H9 (cell line): Measurements from ENCODE around the gene TBC1D22A. TPM values are rescaled to one million over a fixed set of nuclear protein-coding genes. Genes with fewer than 3 reads are reported as not detected.

Experiments
- DNase-seq: peaks from one replicate; pipeline ENCODE4 v3.0.0-alpha.2; 2017
- H2AFZ ChIP-seq: one replicate; pipeline ENCODE4 v1.6.1; 2013; ENCODE audit warnings: mild to moderate bottlenecking, low read length, control low read depth, moderate library complexity
- H2AK5ac ChIP-seq: 2 replicates; pipeline ENCODE4 v1.6.1; 2013; ENCODE audit warnings: low read length, control low read depth, mixed read lengths; ENCODE audit not compliant: insufficient read length
- H2BK120ac ChIP-seq: one replicate; pipeline ENCODE4 v1.6.1; 2013; ENCODE audit warnings: low read depth, mild to moderate bottlenecking, low read length, control low read depth, inconsistent platforms; ENCODE audit not compliant: poor library complexity, severe bottlenecking
- H2BK12ac ChIP-seq: 2 replicates; pipeline ENCODE4 v1.6.1; 2013; ENCODE audit warnings: low read length, control low read depth, mixed read lengths, low read depth; ENCODE audit not compliant: insufficient read length
- H2BK15ac ChIP-seq: 2 replicates; pipeline ENCODE4 v1.6.1; 2013; ENCODE audit warnings: low read depth, low read length, control low read depth
- H2BK20ac ChIP-seq: one replicate; pipeline ENCODE4 v1.6.1; 2013; ENCODE audit warnings: low read depth, mild to moderate bottlenecking, low read length, control low read depth, inconsistent platforms; ENCODE audit not compliant: poor library complexity, severe bottlenecking
- H2BK5ac ChIP-seq: 2 replicates; pipeline ENCODE4 v1.6.1; 2013; ENCODE audit warnings: low read length, control low read depth, mixed read lengths; ENCODE audit not compliant: insufficient read length
- H3K14ac ChIP-seq: 2 replicates; pipeline ENCODE4 v1.6.1; 2013; ENCODE audit warnings: low read length, control low read depth; ENCODE audit not compliant: insufficient read depth
- H3K18ac ChIP-seq: 2 replicates; pipeline ENCODE4 v1.6.1; 2013; ENCODE audit warnings: low read depth, mild to moderate bottlenecking, mixed read lengths, low read length, control low read depth; ENCODE audit not compliant: insufficient read length
- H3K23ac ChIP-seq: 2 replicates; pipeline ENCODE4 v1.6.1; 2013; ENCODE audit warnings: low read length, control low read depth, mixed read lengths, low read depth; ENCODE audit not compliant: insufficient read length
- H3K23me2 ChIP-seq: 2 replicates; pipeline ENCODE4 v1.6.1; 2013; ENCODE audit warnings: low read depth, mild to moderate bottlenecking, mixed read lengths, low read length, control low read depth; ENCODE audit not compliant: insufficient read length, poor library complexity, severe bottlenecking
- H3K27ac ChIP-seq: 2 replicates; pipeline ENCODE4 v1.5.1; 2013; ENCODE audit warnings: low read length, control low read depth, mixed read lengths, low read depth; ENCODE audit not compliant: insufficient read length
- H3K27me3 ChIP-seq: 2 replicates; pipeline ENCODE4 v1.6.1; 2013; ENCODE audit warnings: low read length, control low read depth, inconsistent platforms; ENCODE audit not compliant: insufficient read depth
- H3K4ac ChIP-seq: 2 replicates; pipeline ENCODE4 v1.6.1; 2013; ENCODE audit warnings: low read depth, mild to moderate bottlenecking, control low read depth, inconsistent platforms, low read length, moderate library complexity
- H3K4me1 ChIP-seq: 2 replicates; pipeline ENCODE4 v1.6.1; 2013; ENCODE audit warnings: low read length, control low read depth, inconsistent platforms; ENCODE audit not compliant: insufficient read depth
- H3K4me2 ChIP-seq: 2 replicates; pipeline ENCODE4 v1.6.1; 2013; ENCODE audit warnings: low read length, control low read depth, mixed read lengths; ENCODE audit not compliant: insufficient read length, insufficient read depth
- H3K56ac ChIP-seq: 2 replicates; pipeline ENCODE4 v1.6.1; 2013; ENCODE audit warnings: low read depth, mild to moderate bottlenecking, mixed read lengths, low read length, control low read depth; ENCODE audit not compliant: insufficient read length
- H3K79me1 ChIP-seq: 2 replicates; pipeline ENCODE4 v1.6.1; 2013; ENCODE audit warnings: low read depth, mild to moderate bottlenecking, moderate library complexity, low read length, control low read depth, inconsistent platforms; ENCODE audit not compliant: insufficient read depth, poor library complexity, severe bottlenecking
- H3K79me2 ChIP-seq: 2 replicates; pipeline ENCODE4 v1.6.1; 2013; ENCODE audit warnings: low read length, control low read depth, inconsistent platforms; ENCODE audit not compliant: insufficient read depth
- H3K9ac ChIP-seq: 2 replicates; pipeline ENCODE4 v1.6.1; 2013; ENCODE audit warnings: low read length, control low read depth, mixed read lengths; ENCODE audit not compliant: insufficient read length; ENCODE audit errors: extremely low read depth
- H3K9me3 ChIP-seq: one replicate; pipeline ENCODE4 v1.6.1; 2013; ENCODE audit warnings: low read depth, low read length, inconsistent platforms; ENCODE audit not compliant: control insufficient read depth
- H3T11ph ChIP-seq: one replicate; pipeline ENCODE4 v1.6.1; 2013; ENCODE audit warnings: mild to moderate bottlenecking, low read length, control low read depth, inconsistent platforms
- H4K20me1 ChIP-seq: one replicate; pipeline ENCODE4 v1.6.1; 2013; ENCODE audit not compliant: control insufficient read depth, insufficient read length, insufficient read depth
- H4K5ac ChIP-seq: 2 replicates; pipeline ENCODE4 v1.6.1; 2013; ENCODE audit warnings: low read depth, mild to moderate bottlenecking, mixed read lengths, low read length, control low read depth; ENCODE audit not compliant: insufficient read length
- H4K8ac ChIP-seq: replicated peaks from 2 replicates; pipeline ENCODE4 v1.6.1; 2013; ENCODE audit warnings: low read length, control low read depth, mixed read lengths, low read depth; ENCODE audit not compliant: insufficient read length
- H4K91ac ChIP-seq: 2 replicates; pipeline ENCODE4 v1.6.1; 2013; ENCODE audit warnings: low read depth, mild to moderate bottlenecking, moderate library complexity, mixed read lengths, low read length, control low read depth; ENCODE audit not compliant: insufficient read length
- H3K27ac Mint-ChIP-seq, 3 experiments: 2 replicates in 2 of 3; 3 replicates in 1 of 3; pipeline ENCODE4 v1.8.0; 2020 to 2021; ENCODE audit warnings: mixed read lengths in 3 of 3, mild to moderate bottlenecking in 1 of 3, moderate library complexity in 1 of 3
- H3K27me3 Mint-ChIP-seq: 2 replicates; pipeline ENCODE4 v1.8.0; 2021; ENCODE audit warnings: low read depth, mild to moderate bottlenecking, moderate library complexity, mixed read lengths
- H3K36me3 Mint-ChIP-seq, 3 experiments: 2 replicates in 2 of 3; 3 replicates in 1 of 3; pipeline ENCODE4 v1.8.0; 2020 to 2021; ENCODE audit warnings: low read depth in 3 of 3, mixed read lengths in 3 of 3; ENCODE audit not compliant: insufficient read depth in 1 of 3
- H3K4me1 Mint-ChIP-seq, 2 experiments: 2 replicates each; pipeline ENCODE4 v1.8.0; 2020; ENCODE audit warnings: mixed read lengths in 2 of 2
- H3K4me3 Mint-ChIP-seq, 2 experiments: 2 replicates in 1 of 2; 3 replicates in 1 of 2; pipeline ENCODE4 v1.8.0; 2020 to 2021; ENCODE audit warnings: mild to moderate bottlenecking in 2 of 2, mixed read lengths in 2 of 2, moderate library complexity in 1 of 2
- H3K9me3 Mint-ChIP-seq, 2 experiments: 2 replicates in 1 of 2; 3 replicates in 1 of 2; pipeline ENCODE4 v1.8.0; 2020; ENCODE audit warnings: mild to moderate bottlenecking in 2 of 2, mixed read lengths in 2 of 2, moderate library complexity in 1 of 2
- CTCF ChIP-seq: fragments of 200-600 bp; sonication (generic); conservative IDR thresholded peaks from 3 replicates; pipeline ENCODE4 v1.8.0; 2021; ENCODE audit warnings: antibody characterized with exemption, mild to moderate bottlenecking
- WGBS: extraction: QIAGEN DNeasy Blood & Tissue Kit; methylation state at CpG from one replicate; pipeline ENCODE4 v1.1.7; 2013; ENCODE audit warnings: missing lambda C conversion rate, low lambda C conversion rate, mixed read lengths; ENCODE audit not compliant: insufficient read length; ENCODE audit errors: extremely low coverage; 5-methylcytosine and 5-hydroxymethylcytosine counted together
- total RNA-seq: library from RNA; stranded (reverse); gene quantifications from 2 replicates; pipeline ENCODE4 v1.2.1, GENCODE V29; 2021

TBC1D22A gene
- total RNA-seq, 1 experiment from 2014 or later = 20.8 TPM

DNA sequence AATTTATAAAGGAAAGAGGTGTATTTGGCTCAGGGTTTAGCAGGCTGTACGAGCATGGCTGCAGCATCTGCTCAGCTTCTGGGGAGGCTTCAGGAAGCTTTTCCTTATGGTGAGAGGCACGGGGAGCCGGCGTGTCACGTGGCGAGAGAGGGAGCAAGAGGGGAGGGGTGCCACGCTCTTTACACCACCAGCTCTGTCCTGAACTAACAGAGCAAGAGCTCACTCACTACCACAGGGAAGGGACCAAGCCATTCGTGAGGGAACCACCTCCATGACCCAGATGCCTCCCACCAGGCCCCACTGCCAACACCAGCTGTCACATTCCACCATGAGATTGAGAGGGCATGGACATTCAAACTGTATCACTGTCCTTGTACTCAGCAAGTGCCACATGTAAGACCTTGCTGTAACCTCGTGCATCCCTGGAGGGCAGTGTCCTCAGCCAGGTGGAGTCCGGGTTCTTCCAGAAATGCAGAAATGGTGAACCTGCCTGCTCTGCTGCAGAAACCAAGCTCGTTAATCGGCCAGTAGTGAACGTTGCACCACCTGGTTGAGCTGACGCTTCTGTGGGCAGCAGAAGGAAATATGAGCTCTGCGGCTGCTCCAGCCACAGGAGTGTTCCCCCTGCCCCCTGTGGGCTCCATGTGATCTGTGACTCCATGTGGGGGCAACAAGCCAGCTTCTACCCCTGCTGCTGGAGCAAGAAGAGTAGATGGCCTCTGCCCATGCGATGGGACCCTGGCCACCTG lies 368.6 kb downstream of the TBC1D22A start:
- Mint-ChIP-seq H3K27ac (peak overlapping the region in 1 of 3 experiments; percentile 64; a peak in 2 of 7 replicates), H3K27me3 (peaks cover 4% of the 10 kb centered on the region; the same call in 1 of the 2 replicates), H3K4me3 (no peak overlapping the region), H3K4me1 (peaks cover 9 to 14% of the 10 kb centered on the region in 2 experiments), H3K9me3 (peaks cover 0 to 2% of the 10 kb centered on the region in 2 experiments; a peak in 1 of 5 replicates), H3K36me3 (peaks cover 0 to 7% (median 2%) of the 10 kb centered on the region in 3 experiments; a peak in 4 of 7 replicates)
- no peak overlapping the region for H2BK12ac ChIP-seq
- H3K14ac ChIP-seq = no peak overlapping the region
- H3K4me2 ChIP-seq = no peak overlapping the region
- no peaks in the 10 kb centered on the region for H4K20me1 ChIP-seq
- H3K4me1 ChIP-seq = no peaks in the 10 kb centered on the region
- H2BK5ac ChIP-seq = no peak overlapping the region
- no peaks in the 10 kb centered on the region for H3K23me2 ChIP-seq
- no peak overlapping the region for H3K9ac ChIP-seq
- no peak overlapping the region for H3K27ac ChIP-seq
- H4K5ac ChIP-seq = no peak overlapping the region
- no peak for DNase-seq
- no peaks in the 10 kb centered on the region for H3K27me3 ChIP-seq
- H4K8ac ChIP-seq = no peak overlapping the region
- H2AK5ac ChIP-seq = no peak overlapping the region
- H3K79me2 ChIP-seq = no peaks in the 10 kb centered on the region
- H2AFZ ChIP-seq = no peak overlapping the region
- no peaks in the 10 kb centered on the region for H3K9me3 ChIP-seq
- no peak overlapping the region for H3K4ac ChIP-seq
- no peak overlapping the region for H3K23ac ChIP-seq
- no peaks in the 10 kb centered on the region for H3K79me1 ChIP-seq
- no peak overlapping the region for H3K56ac ChIP-seq
- no peak overlapping the region for H4K91ac ChIP-seq
- whole genome bisulfite sequencing = no CpG with 5 or more reads among the region's 16 CpGs
- no peak overlapping the region for H2BK120ac ChIP-seq
- no peak for TF ChIP-seq CTCF
- H2BK15ac ChIP-seq = no peak overlapping the region
- no peak overlapping the region for H3T11ph ChIP-seq
- no peak overlapping the region for H2BK20ac ChIP-seq
- no peak overlapping the region for H3K18ac ChIP-seq
